ENCODE data around the gene RIN3.

Gene RIN3

DNA sequence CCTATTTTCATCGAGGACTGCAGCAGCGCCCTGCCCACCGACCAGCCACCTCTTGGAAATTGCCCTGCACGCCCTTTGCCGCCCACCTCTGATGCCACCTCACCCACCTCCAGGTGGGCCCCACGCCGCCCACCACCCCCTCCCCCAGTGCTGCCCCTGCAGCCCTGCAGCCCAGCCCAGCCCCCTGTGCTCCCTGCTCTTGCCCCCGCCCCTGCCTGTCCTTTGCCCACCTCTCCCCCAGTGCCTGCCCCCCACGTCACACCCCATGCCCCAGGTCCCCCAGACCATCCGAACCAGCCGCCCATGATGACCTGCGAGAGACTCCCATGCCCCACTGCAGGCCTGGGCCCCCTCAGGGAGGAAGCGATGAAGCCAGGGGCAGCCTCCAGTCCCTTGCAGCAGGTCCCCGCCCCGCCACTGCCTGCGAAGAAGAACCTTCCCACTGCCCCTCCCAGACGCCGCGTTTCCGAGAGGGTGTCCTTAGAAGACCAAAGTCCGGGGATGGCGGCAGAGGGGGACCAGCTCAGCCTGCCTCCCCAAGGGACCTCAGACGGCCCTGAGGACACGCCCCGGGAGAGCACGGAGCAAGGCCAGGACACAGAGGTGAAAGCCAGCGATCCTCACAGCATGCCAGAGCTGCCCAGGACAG is 138.3 kb downstream of the RIN3 start:
- peak in 2 of 4 experiments; percentile 31 to 32 for DNase-seq

- no peak for DNase-seq
These were observed 139.0 kb downstream of the RIN3 start for GRCh38 chr14:92652413-92653151.

DNA sequence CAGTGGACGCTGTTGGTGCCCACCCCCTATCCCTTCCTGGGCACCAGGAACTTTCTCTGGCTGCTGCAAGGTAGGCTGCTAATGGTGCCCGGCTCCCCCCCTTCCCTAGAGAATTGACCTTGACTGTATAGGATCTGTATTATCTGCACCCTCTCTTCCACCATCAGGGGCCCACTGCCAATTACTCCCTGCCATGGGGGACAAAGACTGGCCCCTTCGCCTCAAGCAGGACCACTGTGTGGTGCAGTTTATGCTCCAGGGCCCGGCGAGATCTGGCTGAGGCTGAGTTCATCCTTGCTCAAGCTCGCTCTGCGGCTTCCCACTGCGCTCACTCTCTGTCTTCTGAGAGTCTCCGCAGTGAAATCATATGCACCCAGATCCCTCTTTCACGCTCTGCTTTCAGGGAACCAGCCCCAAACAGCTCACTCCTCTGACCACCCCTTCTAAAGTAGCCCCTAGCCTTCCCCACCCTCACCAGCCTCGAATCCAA is 139.6 kb downstream of the RIN3 start:
- DNase-seq: no peak

DNA sequence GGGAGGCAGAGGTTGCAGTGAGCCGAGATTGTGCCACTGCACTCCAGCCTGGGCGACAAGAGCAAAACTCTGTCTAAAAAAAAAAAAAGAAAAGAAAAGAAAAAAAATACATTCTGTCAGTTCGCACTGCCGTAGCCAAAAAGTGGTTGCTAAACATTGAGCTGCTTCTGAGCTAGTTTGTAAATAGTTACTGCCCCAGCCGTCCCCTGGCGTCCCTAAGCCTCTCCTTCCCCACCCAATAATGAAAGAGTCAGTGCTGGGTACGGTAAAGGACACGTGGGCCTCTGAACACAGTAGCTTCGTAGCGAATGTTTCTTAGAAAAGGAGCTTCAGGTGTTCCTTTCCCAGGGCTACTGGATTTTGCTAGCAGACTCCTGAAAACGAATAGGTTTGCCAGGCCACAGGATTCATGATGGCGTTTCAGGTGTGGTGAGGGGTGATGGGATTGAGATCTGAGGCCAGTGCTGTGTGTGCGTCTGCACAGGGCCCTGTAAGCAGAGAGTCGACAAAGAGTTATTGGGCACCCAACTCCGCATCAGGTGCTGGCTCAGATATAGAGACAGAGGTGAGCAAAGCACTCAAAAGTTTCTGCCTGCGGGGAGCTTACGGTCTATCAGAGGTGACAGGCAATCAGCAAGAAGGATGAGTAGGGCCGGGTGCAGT is 140.8 kb downstream of the RIN3 start:
- DNase-seq: no peak

- DNase-seq: no peak
These were observed 142.0 kb downstream of the RIN3 start for GRCh38 chr14:92655419-92656201.

- no peak for DNase-seq
These were observed 142.9 kb downstream of the RIN3 start for GRCh38 chr14:92656306-92657081.

GRCh38 chr14:92657457-92658142 is 144.0 kb downstream of the RIN3 start:
- no peak for DNase-seq

- DNase-seq: no peak
These were observed 144.6 kb downstream of the RIN3 start for GRCh38 chr14:92658160-92658559.

DNA sequence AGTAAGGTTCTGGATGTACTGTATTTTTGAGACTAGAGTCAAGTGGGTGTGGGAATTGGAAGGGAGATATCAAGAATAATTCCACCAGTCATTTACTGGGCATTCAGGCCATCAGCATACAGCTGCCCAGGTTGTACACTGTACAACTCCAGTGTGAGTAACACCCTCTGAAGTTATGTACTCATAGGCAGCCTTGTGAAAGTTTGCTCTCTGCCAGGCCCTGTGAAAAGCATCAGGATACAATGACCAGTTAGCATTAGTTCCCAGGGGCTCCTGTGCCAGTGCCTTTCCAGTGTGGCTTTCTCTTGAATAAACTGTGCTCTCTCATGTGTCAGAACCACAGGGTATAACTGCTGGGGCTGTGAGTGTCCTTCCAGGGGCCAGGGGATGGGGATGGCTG is 145.1 kb downstream of the RIN3 start:
- DNase-seq: no peak

DNA sequence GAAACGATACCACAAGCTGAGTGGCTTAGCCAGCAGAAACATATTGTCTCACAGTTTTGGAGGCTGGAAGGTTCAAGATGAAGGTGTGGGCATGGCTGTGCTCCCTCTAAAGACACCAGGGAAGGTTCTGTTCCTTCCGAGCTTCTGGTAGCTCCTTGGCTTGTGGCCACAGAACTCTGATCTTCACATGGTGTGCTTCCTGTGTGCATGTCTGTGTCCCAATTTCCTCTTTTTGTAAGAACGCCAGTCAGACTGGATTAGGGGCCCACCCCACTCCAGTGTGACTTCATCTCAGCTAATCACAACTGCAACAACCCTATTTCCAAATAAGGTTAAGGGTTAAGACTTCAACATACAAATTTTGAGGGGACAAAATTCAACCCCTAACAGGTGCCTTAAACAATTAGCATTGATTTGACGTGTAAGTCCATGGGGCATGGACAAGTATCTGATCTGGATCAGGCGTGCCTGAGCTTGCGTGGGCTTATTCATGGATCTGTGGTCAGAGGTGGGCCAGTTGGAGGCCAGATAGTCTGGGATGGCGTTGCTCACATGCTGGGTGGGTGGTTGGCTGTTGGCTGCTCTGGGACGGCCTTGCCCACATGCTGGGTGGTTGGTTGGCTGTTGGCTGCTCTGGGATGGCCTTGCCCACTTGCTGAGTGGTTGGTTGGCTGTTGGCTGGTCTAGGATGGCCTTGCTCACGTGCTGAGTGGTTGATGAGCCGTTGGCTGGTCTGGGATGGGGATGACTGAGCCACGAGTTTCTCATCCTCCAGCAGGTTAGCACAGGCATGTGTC is 146.4 kb downstream of the RIN3 start:
- DNase-seq: no peak

- no peak for DNase-seq
These were observed 147.0 kb downstream of the RIN3 start for GRCh38 chr14:92660571-92660970.

DNA sequence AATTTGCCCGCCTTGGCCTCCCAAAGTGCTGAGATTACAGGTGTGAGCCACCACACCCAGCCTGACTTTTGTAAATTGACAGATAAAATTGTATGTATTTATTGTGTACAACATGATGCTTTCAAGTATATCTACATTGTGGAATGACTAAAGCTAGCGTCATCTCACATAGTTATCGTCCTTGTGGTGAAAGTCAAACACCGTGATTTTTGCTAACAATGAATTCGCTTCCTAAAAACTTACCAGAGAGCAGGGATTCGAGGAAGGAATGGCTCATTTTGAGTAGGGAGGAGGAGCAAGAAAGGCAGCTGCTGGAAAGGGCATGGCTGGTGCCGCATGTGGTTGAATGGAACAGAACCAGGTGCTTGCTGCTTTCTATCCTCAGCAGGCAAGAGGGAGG is 149.5 kb downstream of the RIN3 start:
- DNase-seq: no peak

DNA sequence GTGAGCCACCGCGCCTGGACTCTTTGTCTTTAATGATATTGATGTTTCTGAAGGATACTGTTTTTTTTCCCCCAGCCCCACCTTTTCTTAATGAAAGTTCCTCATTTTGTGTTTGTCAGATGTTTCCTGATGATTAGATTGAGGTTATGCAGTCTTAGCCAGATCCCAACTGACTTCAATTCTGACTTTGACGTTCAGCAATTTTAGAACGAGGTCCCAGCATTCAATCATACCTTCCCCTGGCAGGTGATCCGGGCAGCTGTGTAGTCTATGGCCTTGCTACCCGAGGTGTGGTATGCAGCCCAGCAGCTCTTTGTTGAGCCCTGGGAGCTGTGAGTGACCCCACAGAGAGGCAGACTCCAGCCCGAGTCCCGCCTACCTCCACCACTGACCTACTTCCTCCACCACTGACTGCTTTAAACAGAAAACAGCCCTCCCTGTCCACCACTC is 152.1 kb downstream of the RIN3 start:
- DNase-seq: no peak

DNA sequence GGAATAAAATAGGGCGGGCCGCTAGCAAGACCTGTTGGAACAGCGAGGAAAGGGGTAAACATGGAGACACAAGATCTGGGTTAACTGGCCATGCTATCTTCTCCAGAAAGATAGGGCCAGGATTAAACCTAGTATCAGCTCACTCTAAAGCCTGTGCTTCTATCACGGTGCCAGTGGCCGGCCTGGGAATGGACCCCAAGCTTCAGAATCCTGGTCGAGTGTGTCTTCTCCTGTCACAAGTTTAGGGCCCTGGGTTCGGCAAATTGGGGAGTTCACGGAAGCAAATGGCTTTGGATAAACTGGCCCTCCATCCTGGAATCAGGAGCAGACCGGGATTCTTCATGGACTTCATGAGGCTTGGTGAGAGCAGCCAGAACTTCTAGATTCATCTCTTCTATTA is 152.7 kb downstream of the RIN3 start:
- DNase-seq: no peak

- DNase-seq: no peak
These were observed 154.8 kb downstream of the RIN3 start for GRCh38 chr14:92668276-92668973.

DNA sequence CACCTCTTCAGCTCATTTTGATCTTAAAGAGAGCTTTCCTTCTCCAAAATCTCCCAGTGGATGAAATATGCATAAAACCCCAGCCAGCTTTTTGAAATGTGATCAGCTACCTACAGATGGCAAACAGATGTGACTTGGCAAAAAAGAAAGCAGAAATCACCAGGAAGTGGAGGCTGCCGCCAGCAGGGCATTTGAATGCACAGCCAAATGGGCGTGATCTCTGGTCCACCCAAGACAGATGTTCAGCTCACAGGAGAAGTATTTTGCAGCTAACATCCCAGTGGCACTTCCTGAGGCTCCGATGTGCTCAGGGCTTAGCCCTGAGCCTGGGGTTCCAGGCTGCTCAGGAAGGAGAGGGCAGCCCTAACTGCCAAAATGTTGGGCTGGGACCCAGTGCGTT is 156.6 kb downstream of the RIN3 start:
- no peak for DNase-seq

DNA sequence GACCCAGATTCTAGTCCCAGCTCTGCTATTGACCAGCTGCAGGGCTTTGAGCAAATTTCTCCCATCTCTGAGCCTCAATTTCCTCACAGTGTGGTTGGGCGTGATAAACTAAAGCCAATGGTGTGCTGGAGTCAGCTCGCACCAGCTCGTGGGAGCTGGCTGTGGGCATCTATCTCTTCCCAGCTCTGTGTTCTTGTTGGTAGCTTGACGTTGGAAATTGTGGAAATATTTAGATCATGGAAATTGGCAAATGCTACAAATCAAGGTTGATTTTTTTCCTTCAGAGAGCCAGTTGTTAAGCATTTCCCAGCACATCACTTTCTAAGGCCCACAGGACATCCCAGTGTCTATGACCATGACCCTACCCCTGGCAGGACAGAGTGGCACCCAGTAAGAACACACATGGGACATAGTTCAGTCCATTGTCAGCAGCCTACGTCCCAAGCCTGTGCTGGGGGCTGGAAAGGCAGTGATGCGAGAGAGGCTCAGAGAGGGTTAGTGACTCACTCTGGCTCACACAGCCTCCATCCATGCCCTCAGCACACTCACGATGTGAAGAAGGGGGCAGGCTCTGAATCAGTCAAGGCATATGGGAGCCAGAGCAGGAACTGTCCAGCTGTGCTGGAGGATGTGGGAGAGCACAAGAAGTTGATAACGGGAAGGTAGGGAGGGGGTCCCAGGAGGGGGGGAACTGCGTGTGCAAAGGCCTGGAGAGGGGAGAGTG is 157.2 kb downstream of the RIN3 start:
- DNase-seq: no peak

- no peak for DNase-seq
These were observed 160.1 kb downstream of the RIN3 start for GRCh38 chr14:92673601-92674150.

GRCh38 chr14:92675421-92675820 is 161.8 kb downstream of the RIN3 start:
- DNase-seq: no peak

All from activated CD4-positive, CD25-positive, alpha-beta regulatory T cell (primary cell).